OCI-LY1 (cell line): Measurements from ENCODE around the gene CTBP2.

Source experiments
- EZH2 ChIP-seq: fragments of 200-600 bp; sonication (generic), shearing (Covaris generic); IDR thresholded peaks from 2 replicates; pipeline ENCODE4 v1.8.0; 2017; ENCODE audit warnings: borderline replicate concordance, mixed run types, mild to moderate bottlenecking, antibody characterized with exemption, low read length, moderate library complexity, mixed read lengths
- TF ChIP-seq, protein P1 (sequence below): fragments of 200-600 bp; sonication (generic), shearing (Covaris generic); IDR thresholded peaks from 2 replicates; pipeline ENCODE4 v1.5.1; 2017; ENCODE audit warnings: mild to moderate bottlenecking, antibody characterized with exemption, low read length, moderate library complexity, mixed read lengths

DNA sequence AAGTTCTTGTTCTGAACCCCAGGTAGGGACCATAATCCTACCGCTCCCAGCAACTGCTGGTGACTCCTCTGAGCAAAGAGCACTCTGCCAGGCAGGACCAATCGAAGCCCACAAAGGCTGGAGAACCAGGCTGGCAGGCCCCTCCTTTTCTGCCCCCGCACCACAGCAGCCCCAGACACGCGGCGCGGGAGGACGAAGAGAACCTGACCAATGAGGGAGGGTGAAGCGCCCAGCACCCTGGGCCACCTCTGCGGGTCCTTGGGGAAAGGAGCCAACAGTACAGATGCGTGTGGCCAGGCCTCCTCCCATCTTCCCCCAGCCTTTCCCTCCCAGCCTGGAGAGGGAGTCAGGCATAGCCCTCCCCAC, 25.9 kb downstream of the CTBP2 start:
- TF ChIP-seq, protein P1, sequence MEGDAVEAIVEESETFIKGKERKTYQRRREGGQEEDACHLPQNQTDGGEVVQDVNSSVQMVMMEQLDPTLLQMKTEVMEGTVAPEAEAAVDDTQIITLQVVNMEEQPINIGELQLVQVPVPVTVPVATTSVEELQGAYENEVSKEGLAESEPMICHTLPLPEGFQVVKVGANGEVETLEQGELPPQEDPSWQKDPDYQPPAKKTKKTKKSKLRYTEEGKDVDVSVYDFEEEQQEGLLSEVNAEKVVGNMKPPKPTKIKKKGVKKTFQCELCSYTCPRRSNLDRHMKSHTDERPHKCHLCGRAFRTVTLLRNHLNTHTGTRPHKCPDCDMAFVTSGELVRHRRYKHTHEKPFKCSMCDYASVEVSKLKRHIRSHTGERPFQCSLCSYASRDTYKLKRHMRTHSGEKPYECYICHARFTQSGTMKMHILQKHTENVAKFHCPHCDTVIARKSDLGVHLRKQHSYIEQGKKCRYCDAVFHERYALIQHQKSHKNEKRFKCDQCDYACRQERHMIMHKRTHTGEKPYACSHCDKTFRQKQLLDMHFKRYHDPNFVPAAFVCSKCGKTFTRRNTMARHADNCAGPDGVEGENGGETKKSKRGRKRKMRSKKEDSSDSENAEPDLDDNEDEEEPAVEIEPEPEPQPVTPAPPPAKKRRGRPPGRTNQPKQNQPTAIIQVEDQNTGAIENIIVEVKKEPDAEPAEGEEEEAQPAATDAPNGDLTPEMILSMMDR: no peak
- no peak for TF ChIP-seq EZH2
